ENCODE results near the gene CCL19. TPM values are rescaled to one million over a fixed set of nuclear protein-coding genes. Genes with fewer than 3 reads are reported as not detected.

The CCL19 gene
- total RNA-seq, 2 experiments from 2014 or later = not detected

DNA sequence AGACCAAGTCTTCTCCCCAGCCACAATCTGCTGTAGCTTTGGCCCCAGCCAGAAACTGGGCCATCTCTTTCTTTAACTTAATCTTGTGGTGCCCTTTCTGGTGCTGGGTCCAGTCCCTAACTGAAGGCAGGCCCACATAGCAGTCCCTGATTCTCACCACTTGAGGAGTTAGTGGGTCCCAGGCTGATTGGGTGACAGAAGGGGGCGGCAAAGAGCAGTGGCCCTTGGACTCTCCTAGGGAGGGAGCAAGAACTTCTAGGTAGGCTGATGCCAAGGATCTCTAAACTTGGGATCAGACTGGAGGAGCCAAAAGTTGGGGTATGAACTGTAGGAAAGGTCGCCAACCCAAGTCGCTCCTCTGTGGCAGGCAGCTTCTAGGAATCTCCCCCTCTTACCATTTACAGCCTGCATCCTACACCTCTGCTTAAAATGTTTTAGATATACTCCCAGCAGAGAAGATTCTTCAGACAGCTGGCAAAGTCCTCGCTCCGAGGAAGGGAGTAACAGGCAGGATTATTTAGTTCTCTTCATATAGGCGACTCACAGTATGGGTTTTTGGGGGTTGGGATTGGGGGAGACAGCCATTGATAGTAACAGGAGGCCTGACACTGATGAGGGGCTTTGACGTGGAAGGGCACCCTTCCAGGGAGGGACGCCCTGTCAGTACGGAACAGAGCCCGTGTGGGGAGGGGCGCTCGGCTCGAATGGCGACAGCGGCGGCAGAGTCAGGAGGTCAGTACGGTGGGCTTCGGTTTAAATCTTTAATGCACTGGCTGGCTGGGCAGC lies 26.6 kb downstream of the CCL19 start:
- Histone ChIP-seq H3K9me2 (ENCODE audit: insufficient read depth, low read length) (no peaks in the 10 kb centered on the region), H2AFZ (ENCODE audit: low read length) (no peak overlapping the region; the same call in 1 of the 2 replicates), H3K9me3 (ENCODE audit: low read length) (no peaks in the 10 kb centered on the region), H3K4me1 (ENCODE audit: insufficient read depth, low read length, poor library complexity, severe bottlenecking) (peaks cover 13% of the 10 kb centered on the region), H3K27ac (ENCODE audit: low read depth, low read length, poor library complexity, severe bottlenecking) (no peak overlapping the region), H3K79me2 (ENCODE audit: insufficient read depth, low read depth, low read length) (no peaks in the 10 kb centered on the region), H3K4me2 (ENCODE audit: low read length) (peak overlapping the region; percentile 57), H3K36me3 (ENCODE audit: insufficient read depth, low read length) (no peaks in the 10 kb centered on the region; the same call in 1 of the 2 replicates), H3K4me3 (ENCODE audit: low read depth, low read length, poor library complexity, severe bottlenecking) (peak overlapping the region; percentile 96), H4K20me1 (ENCODE audit: insufficient read depth, low read length) (no peaks in the 10 kb centered on the region)
- POLR2A ChIA-PET = interaction anchor here (0.7 to 2.1 kb wide), 4 partner anchors 18 to 435 kb away, joined by 3 to 9 read pairs (median 6); partner anchors contain the start of genes GALT and SIGMAR1
- intact Hi-C loops (cut with micrococcal nuclease; ENCODE audit: unreplicated experiment) = loop anchor here (1.0 kb wide), 2 partner anchors 18 to 38 kb away; partner anchors contain the start of gene GALT
- TF ChIP-seq EZH2phosphoT487 (IDR thresholded peaks at IDR 0.05; ENCODE audit: borderline replicate concordance, low read depth, low read length) = no peak
- TF ChIP-seq, protein P1, sequence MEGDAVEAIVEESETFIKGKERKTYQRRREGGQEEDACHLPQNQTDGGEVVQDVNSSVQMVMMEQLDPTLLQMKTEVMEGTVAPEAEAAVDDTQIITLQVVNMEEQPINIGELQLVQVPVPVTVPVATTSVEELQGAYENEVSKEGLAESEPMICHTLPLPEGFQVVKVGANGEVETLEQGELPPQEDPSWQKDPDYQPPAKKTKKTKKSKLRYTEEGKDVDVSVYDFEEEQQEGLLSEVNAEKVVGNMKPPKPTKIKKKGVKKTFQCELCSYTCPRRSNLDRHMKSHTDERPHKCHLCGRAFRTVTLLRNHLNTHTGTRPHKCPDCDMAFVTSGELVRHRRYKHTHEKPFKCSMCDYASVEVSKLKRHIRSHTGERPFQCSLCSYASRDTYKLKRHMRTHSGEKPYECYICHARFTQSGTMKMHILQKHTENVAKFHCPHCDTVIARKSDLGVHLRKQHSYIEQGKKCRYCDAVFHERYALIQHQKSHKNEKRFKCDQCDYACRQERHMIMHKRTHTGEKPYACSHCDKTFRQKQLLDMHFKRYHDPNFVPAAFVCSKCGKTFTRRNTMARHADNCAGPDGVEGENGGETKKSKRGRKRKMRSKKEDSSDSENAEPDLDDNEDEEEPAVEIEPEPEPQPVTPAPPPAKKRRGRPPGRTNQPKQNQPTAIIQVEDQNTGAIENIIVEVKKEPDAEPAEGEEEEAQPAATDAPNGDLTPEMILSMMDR (conservative IDR thresholded peaks at IDR 0.05; ENCODE audit: low read length) = peak; percentile 97
- DNase-seq (ENCODE audit: low spot score) = peak; percentile 77
- CTCF ChIA-PET (ENCODE audit: unreplicated experiment) = interaction anchor here (0.9 to 1.2 kb wide), 2 partner anchors 18 to 26 kb away, joined by 3 to 4 read pairs; no protein-coding TSS in a partner anchor
- BruUV-seq (replicated peaks) = no TSS peak

DNA sequence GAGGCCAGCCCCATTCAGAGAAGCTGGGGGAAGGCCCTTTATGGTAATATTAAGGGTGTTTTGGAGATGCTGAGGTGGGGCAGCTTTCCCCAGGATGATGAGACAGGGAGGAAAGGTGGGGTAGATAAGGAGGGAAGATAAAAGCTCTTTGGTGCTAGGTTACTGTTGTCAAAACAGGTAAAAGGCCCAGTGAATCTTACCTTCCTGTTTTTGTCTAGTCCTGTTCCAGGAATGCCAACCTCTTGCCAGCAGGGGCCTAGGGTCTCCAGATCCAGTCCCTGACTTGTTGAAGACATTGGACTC lies 27.8 kb downstream of the CCL19 start:
- no peaks in the 10 kb centered on the region for H3K36me3 ChIP-seq (ENCODE audit: insufficient read depth, low read length)
- H3K9me2 ChIP-seq (ENCODE audit: insufficient read depth, low read length) = no peaks in the 10 kb centered on the region
- BruUV-seq (replicated peaks) = no TSS peak
- POLR2A ChIA-PET = no interaction called here
- CTCF ChIA-PET (ENCODE audit: unreplicated experiment) = interaction anchor here (0.5 kb wide), 1 partner anchor 128 kb away, joined by 4 read pairs; no protein-coding TSS in a partner anchor
- peaks cover 13% of the 10 kb centered on the region for H3K4me1 ChIP-seq (ENCODE audit: insufficient read depth, low read length, poor library complexity, severe bottlenecking)
- TF ChIP-seq EZH2phosphoT487 (IDR thresholded peaks at IDR 0.05; ENCODE audit: borderline replicate concordance, low read depth, low read length) = no peak
- TF ChIP-seq, protein P1 (conservative IDR thresholded peaks at IDR 0.05; ENCODE audit: low read length) = no peak
- H3K9me3 ChIP-seq (ENCODE audit: low read length) = no peaks in the 10 kb centered on the region
- H3K4me2 ChIP-seq (ENCODE audit: low read length) = no peak overlapping the region
- intact Hi-C loops (cut with micrococcal nuclease; ENCODE audit: unreplicated experiment) = no loop called here
- H2AFZ ChIP-seq (ENCODE audit: low read length) = no peak overlapping the region
- H3K4me3 ChIP-seq (ENCODE audit: low read depth, low read length, poor library complexity, severe bottlenecking) = no peak overlapping the region
- no peaks in the 10 kb centered on the region for H4K20me1 ChIP-seq (ENCODE audit: insufficient read depth, low read length)
- no peak for DNase-seq (ENCODE audit: low spot score)
- no peak overlapping the region for H3K27ac ChIP-seq (ENCODE audit: low read depth, low read length, poor library complexity, severe bottlenecking)
- no peaks in the 10 kb centered on the region for H3K79me2 ChIP-seq (ENCODE audit: insufficient read depth, low read depth, low read length)
